Natural killer cell (primary cell): ENCODE results near the gene IMPDH2. TPM values are rescaled to one million over a fixed set of nuclear protein-coding genes. Genes with fewer than 3 reads are reported as not detected.

Experiments
- ATAC-seq, 3 donors: fragments of 150-1000 bp in 2 of 3; fragments of 200-7000 bp in 1 of 3; cut with Tn5 transposase; 1 replicate in 1 of 3; 2 replicates in 2 of 3; pipeline ENCODE4 v1.10.0; 2021; ENCODE audit warnings: mild to moderate bottlenecking in 2 of 3, moderate library complexity in 2 of 3
- DNase-seq, 2 donors: peaks; one replicate each; pipeline versions ENCODE4 v3.0.0 to v3.0.0-alpha.2; 2013 to 2021; ENCODE audit warnings: mixed read lengths in 1 of 2
- H3K27ac ChIP-seq: one replicate; pipeline ENCODE4 v1.5.1; 2013; ENCODE audit warnings: mild to moderate bottlenecking, low read length
- H3K27me3 ChIP-seq: one replicate; pipeline ENCODE4 v1.6.1; 2013; ENCODE audit warnings: low read length; ENCODE audit not compliant: control insufficient read depth, insufficient read depth
- H3K36me3 ChIP-seq: one replicate; pipeline ENCODE4 v1.6.1; 2013; ENCODE audit warnings: low read length; ENCODE audit not compliant: control insufficient read depth, insufficient read depth
- H3K4me1 ChIP-seq: one replicate; pipeline ENCODE4 v1.6.1; 2013; ENCODE audit warnings: low read length; ENCODE audit not compliant: control insufficient read depth, insufficient read depth
- H3K4me3 ChIP-seq: one replicate; pipeline ENCODE4 v1.5.1; 2013; ENCODE audit warnings: low read length
- H3K9me3 ChIP-seq: one replicate; pipeline ENCODE4 v1.6.1; 2013; ENCODE audit warnings: low read length; ENCODE audit not compliant: control insufficient read depth, insufficient read depth
- H3K27ac Mint-ChIP-seq, 2 donors: one replicate each; pipeline ENCODE4 v1.8.0; 2022; ENCODE audit warnings: mild to moderate bottlenecking in 2 of 2, mixed read lengths in 2 of 2, moderate library complexity in 1 of 2
- H3K27me3 Mint-ChIP-seq, 2 donors: one replicate each; pipeline ENCODE4 v1.8.0; 2022; ENCODE audit warnings: low read depth in 2 of 2, mixed read lengths in 2 of 2
- H3K36me3 Mint-ChIP-seq: one replicate; pipeline ENCODE4 v1.8.0; 2022; ENCODE audit warnings: mixed read lengths
- H3K4me1 Mint-ChIP-seq, 2 donors: one replicate each; pipeline ENCODE4 v1.8.0; 2022; ENCODE audit warnings: mixed read lengths in 2 of 2
- H3K4me3 Mint-ChIP-seq: one replicate; pipeline ENCODE4 v1.8.0; 2022; ENCODE audit warnings: mild to moderate bottlenecking, moderate library complexity, mixed read lengths
- H3K9me3 Mint-ChIP-seq, 2 donors: one replicate each; pipeline ENCODE4 v1.8.0; 2022; ENCODE audit warnings: mixed read lengths in 2 of 2
- WGBS: methylation state at CpG from one replicate; pipeline ENCODE4 v1.1.7; 2013; ENCODE audit warnings: missing lambda C conversion rate; ENCODE audit not compliant: insufficient coverage; 5-methylcytosine and 5-hydroxymethylcytosine counted together
- intact Hi-C: fragments of 100-400 bp; cut with micrococcal nuclease; formaldehyde crosslinking; loops from one replicate; pipeline ENCODE4 v1.14.2; 2022
- total RNA-seq, 4 donors: library from RNA; stranded (reverse); fragments of 120-200 nt in 1 of 4; gene quantifications; one replicate each; pipeline versions ENCODE4 v1.2.3 to v1.2.4, GENCODE V29; 2013 to 2022
- TF ChIP-seq, protein P1 (sequence below): fragments of 200-600 bp; IDR thresholded peaks from one replicate; pipeline ENCODE4 v1.8.0; 2022; ENCODE audit warnings: antibody characterized with exemption

Gene IMPDH2
- total RNA-seq, 3 donors from 2014 or later (not counting 1 experiment from before 2014, with no cell fraction given) = 45.6 to 85.7 (median 50.0) TPM

DNA sequence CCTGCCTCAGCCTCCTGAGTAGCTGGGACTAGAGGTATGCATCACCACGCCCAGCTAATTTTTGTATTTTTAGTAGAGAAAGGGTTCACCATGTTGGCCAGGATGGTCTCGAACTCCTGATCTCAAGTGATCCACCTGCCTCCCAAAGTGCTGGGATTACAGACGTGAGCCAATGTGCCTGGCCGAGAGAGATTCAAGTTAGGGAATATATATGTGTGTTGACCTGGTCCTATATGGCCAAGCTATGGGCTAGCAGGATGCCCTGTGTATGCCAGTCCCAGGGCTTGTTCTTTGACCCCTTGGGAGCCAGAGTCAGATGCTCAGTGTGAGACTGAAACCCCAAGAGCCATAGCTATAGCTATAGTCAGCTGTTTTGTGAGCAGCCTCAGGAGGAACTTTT, 5.4 kb downstream of the IMPDH2 start:
- peak overlapping the region; percentile 84 for H3K4me3 Mint-ChIP-seq
- TF ChIP-seq, protein P1, sequence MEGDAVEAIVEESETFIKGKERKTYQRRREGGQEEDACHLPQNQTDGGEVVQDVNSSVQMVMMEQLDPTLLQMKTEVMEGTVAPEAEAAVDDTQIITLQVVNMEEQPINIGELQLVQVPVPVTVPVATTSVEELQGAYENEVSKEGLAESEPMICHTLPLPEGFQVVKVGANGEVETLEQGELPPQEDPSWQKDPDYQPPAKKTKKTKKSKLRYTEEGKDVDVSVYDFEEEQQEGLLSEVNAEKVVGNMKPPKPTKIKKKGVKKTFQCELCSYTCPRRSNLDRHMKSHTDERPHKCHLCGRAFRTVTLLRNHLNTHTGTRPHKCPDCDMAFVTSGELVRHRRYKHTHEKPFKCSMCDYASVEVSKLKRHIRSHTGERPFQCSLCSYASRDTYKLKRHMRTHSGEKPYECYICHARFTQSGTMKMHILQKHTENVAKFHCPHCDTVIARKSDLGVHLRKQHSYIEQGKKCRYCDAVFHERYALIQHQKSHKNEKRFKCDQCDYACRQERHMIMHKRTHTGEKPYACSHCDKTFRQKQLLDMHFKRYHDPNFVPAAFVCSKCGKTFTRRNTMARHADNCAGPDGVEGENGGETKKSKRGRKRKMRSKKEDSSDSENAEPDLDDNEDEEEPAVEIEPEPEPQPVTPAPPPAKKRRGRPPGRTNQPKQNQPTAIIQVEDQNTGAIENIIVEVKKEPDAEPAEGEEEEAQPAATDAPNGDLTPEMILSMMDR = no peak
- no peak for DNase-seq
- peak overlapping the region in 1 of 2 donors; percentile 95 for H3K27ac Mint-ChIP-seq
- H3K4me1 ChIP-seq = peaks cover 40% of the 10 kb centered on the region
- no peak overlapping the region for H3K27ac ChIP-seq
- 91% methylated on average over 4 of the region's 4 CpGs for WGBS
- no peaks in the 10 kb centered on the region for H3K36me3 Mint-ChIP-seq
- intact Hi-C loops = loop anchor here (5.0 kb wide), 1 partner anchor 36 kb away; no protein-coding TSS in a partner anchor
- H3K4me1 Mint-ChIP-seq = peaks cover 27 to 48% of the 10 kb centered on the region in 2 donors
- no peak for ATAC-seq
- no peaks in the 10 kb centered on the region for H3K9me3 Mint-ChIP-seq
- no peak overlapping the region for H3K4me3 ChIP-seq
- no peaks in the 10 kb centered on the region for H3K27me3 Mint-ChIP-seq
- H3K9me3 ChIP-seq = no peaks in the 10 kb centered on the region
- H3K27me3 ChIP-seq = no peaks in the 10 kb centered on the region
- H3K36me3 ChIP-seq = peaks cover 26% of the 10 kb centered on the region

- Mint-ChIP-seq H3K27me3 (no peaks in the 10 kb centered on the region), H3K9me3 (no peaks in the 10 kb centered on the region), H3K36me3 (no peaks in the 10 kb centered on the region), H3K27ac (peak overlapping the region; percentile 95 to 99), H3K4me1 (peaks cover 17 to 38% of the 10 kb centered on the region in 2 donors), H3K4me3 (peak overlapping the region; percentile 98)
- intact Hi-C loops = loop anchor here (1.0 to 5.0 kb wide), 2 partner anchors 35 to 72 kb away; partner anchors contain the start of gene QRICH1
- H3K27ac ChIP-seq = peak overlapping the region; percentile 94
- ATAC-seq = no peak
- H3K36me3 ChIP-seq = peaks cover 26% of the 10 kb centered on the region
- TF ChIP-seq, protein P1 = no peak
- DNase-seq = no peak
- H3K4me3 ChIP-seq = peak overlapping the region; percentile 82
- no peaks in the 10 kb centered on the region for H3K9me3 ChIP-seq
- 35% methylated on average over 10 of the region's 12 CpGs for WGBS
- no peaks in the 10 kb centered on the region for H3K27me3 ChIP-seq
- peaks cover 37% of the 10 kb centered on the region for H3K4me1 ChIP-seq
Measured at GRCh38 chr3:49022688-49023171, 6.5 kb downstream of the IMPDH2 start.

- TF ChIP-seq, protein P1 = peak; percentile 99
- H3K4me1 ChIP-seq = peaks cover 43% of the 10 kb centered on the region
- no peaks in the 10 kb centered on the region for H3K9me3 ChIP-seq
- Mint-ChIP-seq H3K36me3 (no peaks in the 10 kb centered on the region), H3K9me3 (no peaks in the 10 kb centered on the region), H3K27me3 (no peaks in the 10 kb centered on the region), H3K4me3 (peak within 1 kb of the TSS; percentile 98), H3K4me1 (peaks cover 16 to 35% of the 10 kb centered on the region in 2 donors), H3K27ac (peak within 1 kb of the TSS; percentile 95 to 99)
- DNase-seq (peak; percentile 95), ATAC-seq (peak; percentile 74 to 92 (median 79))
- under 1% methylated on average over 83 of the region's 83 CpGs for WGBS
- peak within 1 kb of the TSS; percentile 94 for H3K27ac ChIP-seq
- H3K36me3 ChIP-seq = peaks cover 26% of the 10 kb centered on the region
- H3K4me3 ChIP-seq = peak within 1 kb of the TSS; percentile 82
- intact Hi-C loops = loop anchor here (1.0 to 5.0 kb wide), 4 partner anchors 7 to 72 kb away; partner anchors contain the start of genes IMPDH2, QRICH1 and WDR6
- H3K27me3 ChIP-seq = no peaks in the 10 kb centered on the region
Measured at GRCh38 chr3:49021813-49022687, 7.1 kb downstream of the IMPDH2 start, which contains the start of gene NDUFAF3. Gene NDUFAF3 (plus strand): TSS chr3:49022121. CDS start chr3:49022145, 24 bp downstream.
